HG03095 (cell line): Measurements from ENCODE around the gene TXN.
"Not testable (repeated sequence)": the region's sequence is repeated elsewhere in the genome, so short reads cannot be mapped to it uniquely, and the experiment has no call there.

ENCODE experiments used
- ATAC-seq: cut with Tn5 transposase; IDR thresholded peaks from one replicate; pipeline ENCODE4 v1.9.1; 2021; ENCODE audit warnings: moderate library complexity; ENCODE audit not compliant: unreplicated experiment

Gene TXN

DNA sequence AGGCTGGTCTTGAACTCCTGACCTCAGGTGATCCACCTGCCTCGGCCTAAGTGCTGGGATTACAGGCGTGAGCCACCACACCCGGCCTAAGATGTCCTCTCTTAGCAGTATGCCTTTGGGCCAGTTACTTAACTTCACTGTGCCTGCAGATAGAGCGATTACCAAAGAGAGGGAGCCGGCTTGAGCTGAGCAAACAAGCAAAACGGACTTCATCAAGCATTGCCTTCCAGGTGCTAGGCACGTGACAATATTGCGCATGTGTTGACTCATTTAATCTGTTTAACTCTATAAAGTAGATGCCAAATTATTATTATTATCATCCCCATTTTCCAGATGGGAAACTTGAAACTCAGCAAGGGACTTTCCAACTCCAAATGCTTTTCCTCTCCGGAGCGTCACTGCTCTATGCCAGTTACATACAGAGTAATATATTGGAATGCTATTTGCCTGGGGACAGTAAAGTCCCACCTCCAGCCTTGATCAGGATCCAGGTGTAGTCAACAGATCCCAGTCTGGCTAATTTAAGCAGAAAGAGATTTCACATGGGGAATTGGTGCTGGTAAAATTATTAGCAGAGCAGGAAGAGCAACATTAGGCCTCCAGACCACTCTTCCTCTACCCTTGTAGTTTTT is 42.8 kb downstream of the TXN start:
- ATAC-seq, result no peak

DNA sequence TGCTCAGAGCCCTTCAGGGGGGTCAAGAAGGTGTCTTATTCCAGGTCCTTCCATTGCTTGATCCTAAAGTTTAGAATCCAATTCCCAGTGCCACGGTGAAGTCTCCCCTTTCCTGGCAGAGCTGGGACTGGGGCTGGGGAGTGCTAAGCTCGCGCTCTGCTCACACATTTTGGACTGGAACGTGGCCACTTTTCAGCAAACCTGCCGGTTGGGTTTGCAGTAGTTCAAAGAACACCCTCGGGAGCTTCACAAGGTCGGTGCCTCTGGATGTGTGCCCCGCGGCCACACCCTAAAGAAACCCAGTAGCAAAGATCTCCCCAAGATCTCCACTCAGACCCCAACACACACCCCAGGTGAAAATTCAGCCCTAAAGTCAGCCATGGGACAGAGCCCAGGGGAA is 48.3 kb downstream of the TXN start, which contains the start of gene C9orf152:
TSS of gene C9orf152 (minus strand) at position 129 of the 400 bp plus-strand sequence. CDS start 580 bp downstream, outside the sequence.
- no peak for ATAC-seq

DNA sequence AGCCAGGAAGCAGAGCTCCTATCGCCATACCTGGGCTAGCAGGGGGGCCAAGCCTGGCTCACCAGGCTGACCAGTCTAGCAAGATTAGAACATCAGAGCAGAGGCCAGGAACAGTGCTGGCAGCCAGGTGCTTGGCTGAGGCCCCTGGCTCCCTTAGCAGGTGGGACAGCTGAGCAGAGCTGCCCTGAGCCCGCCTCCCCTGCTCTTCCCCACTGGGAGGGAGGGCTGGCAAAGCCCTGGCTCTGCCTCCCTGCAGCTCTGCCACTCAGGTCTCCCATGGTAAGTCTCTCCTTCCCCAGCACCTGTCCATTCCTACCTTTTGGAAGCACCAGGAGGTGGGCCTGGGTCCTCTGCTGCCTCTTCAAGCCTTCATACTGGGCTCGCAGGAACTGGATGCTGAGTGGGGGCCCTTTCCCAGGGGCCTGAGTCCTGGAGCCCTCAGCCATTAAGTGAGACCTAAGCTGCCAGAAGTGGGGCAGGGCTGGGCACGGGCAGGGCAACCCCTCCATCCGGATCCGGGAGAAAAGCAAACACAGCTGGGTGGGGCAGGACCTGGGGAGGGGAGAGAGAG is 49.2 kb downstream of the TXN start:
- ATAC-seq, result no peak

GRCh38 chr9:110206389-110206788 is 49.9 kb downstream of the TXN start:
- ATAC-seq, result no peak

DNA sequence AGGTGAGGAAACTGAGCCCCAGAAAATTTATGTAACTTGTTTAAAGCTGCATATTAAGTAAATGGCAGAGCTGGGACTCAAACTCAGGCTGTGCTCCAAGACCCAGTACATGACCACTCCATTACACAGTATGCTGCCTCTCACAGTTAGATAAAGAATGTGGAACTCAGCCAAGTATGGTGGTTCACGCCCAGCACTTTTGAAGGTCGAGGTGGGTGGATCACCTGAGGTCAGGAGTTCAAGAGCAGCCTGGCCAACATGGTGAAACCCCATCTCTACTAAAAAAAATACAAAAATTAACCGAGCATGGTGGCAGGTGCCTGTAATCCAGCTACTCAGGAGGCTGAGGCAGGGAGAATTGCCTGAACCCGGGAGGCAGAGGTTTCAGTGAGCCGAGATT is 50.7 kb downstream of the TXN start:
- not testable (repeated sequence) for ATAC-seq

DNA sequence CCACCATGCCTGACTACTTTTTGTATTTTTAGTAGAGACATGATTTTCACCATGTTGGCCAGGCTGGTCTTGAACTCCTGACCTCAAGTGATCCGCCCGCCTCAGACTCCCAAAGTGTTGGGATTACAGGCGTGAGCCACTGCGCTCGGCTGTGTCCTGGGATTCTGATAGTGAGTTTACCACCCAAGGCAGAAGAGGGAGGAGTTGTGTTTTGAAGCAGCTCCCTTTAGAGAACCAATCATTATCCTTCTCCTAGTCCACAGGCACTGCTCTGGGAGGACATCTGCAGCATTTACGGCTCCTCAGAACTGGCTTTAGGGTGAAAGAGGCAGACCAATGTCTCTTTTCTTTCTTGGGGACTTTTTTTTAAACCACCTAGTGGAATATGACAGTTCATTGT is 54.1 kb downstream of the TXN start:
- ATAC-seq, result no peak

- no peak for ATAC-seq
These were observed 56.7 kb downstream of the TXN start for GRCh38 chr9:110199643-110200042.

DNA sequence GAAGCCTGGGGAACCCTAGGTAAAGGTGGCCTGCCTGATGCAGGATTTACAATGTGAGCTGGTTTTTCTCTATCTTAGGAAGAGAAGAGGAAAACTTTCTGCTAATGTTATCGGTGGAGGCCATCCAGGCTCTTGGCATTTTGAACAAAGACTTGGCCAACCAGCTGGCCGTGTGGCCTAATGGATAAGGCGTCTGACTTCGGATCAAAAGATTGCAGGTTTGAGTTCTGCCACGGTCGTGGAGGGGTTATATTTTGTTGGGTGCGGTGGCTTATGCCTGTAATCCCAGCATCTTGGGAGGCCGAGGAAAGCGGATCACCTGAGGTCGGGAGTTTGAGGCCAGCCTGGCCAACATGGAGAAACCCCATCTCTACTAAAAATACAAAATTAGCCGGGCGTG is 58.0 kb downstream of the TXN start:
- ATAC-seq, result no peak

GRCh38 chr9:110197330-110198187 is 58.7 kb downstream of the TXN start:
- ATAC-seq, result no peak

- ATAC-seq, result not testable (repeated sequence)
These were observed 60.2 kb downstream of the TXN start for GRCh38 chr9:110196084-110196499.
